Endothelial cell of umbilical vein (primary cell): ENCODE measurements around the gene CTDP1. TPM values are rescaled to one million over a fixed set of nuclear protein-coding genes. Genes with fewer than 3 reads are reported as not detected.

Source experiments
- BruUV-seq: library from RNA; stranded (reverse); fragments of 400-500 nt; replicated peaks from 2 replicates; lab custom pipeline; 2021; lab: Mats Ljungman, UMichigan
- CTCF ChIA-PET: fragments of 300-600, 350-600 bp; sonication (Branson Sonifier 250); formaldehyde crosslinking; loops from one replicate; lab custom pipeline; 2021; ENCODE audit warnings: antibody characterized with exemption, inconsistent platforms; lab: Charles Lee
- POLR2A ChIA-PET: fragments of 300-600, 350-600 bp; sonication (Branson Sonifier 250); formaldehyde crosslinking; loops from one replicate; lab custom pipeline; 2021; ENCODE audit warnings: antibody characterized with exemption, inconsistent platforms; lab: Charles Lee
- DNase-seq: peaks from one replicate; pipeline ENCODE4 v3.0.0-alpha.2; 2011; ENCODE audit warnings: low read depth, low spot score
- FAIRE-seq: peaks from 2 replicates; lab custom pipeline; 2011; peaks lifted over from hg19 to GRCh38; lab: Jason Lieb, UNC
- H2AFZ ChIP-seq: 2 replicates; pipeline ENCODE4 v1.6.0; 2012; ENCODE audit warnings: low read depth, low read length, control low read depth, inconsistent platforms
- H3K27ac ChIP-seq: 2 replicates; pipeline ENCODE4 v1.5.1; 2011; ENCODE audit warnings: low read depth, mild to moderate bottlenecking, control low read depth, low read length, moderate library complexity; ENCODE audit not compliant: insufficient read depth
- H3K27me3 ChIP-seq, 2 experiments: 2 replicates each; pipeline versions ENCODE4 v1.6.0 to v1.6.1; 2011; ENCODE audit warnings: low read length in 2 of 2, mixed read lengths in 1 of 2; ENCODE audit not compliant: control insufficient read depth in 2 of 2, insufficient read depth in 2 of 2
- H3K36me3 ChIP-seq, 2 experiments: 2 replicates in 1 of 2; 3 replicates in 1 of 2; pipeline ENCODE4 v1.5.1; 2011; ENCODE audit warnings: low read length in 2 of 2, mild to moderate bottlenecking in 1 of 2, moderate library complexity in 1 of 2; ENCODE audit not compliant: control insufficient read depth in 2 of 2, insufficient read depth in 2 of 2; ENCODE audit errors: extremely low read depth in 1 of 2
- H3K4me1 ChIP-seq: 3 replicates; pipeline ENCODE4 v1.5.1; 2011; ENCODE audit warnings: mild to moderate bottlenecking, low read length; ENCODE audit not compliant: control insufficient read depth, insufficient read depth; ENCODE audit errors: extremely low read depth
- H3K4me2 ChIP-seq: 2 replicates; pipeline ENCODE4 v1.6.1; 2011; ENCODE audit warnings: low read length, control low read depth, mixed read lengths; ENCODE audit not compliant: insufficient read depth
- H3K4me3 ChIP-seq, 3 experiments: fragments of 200-600 bp in 1 of 3; sonication (generic), shearing (Covaris generic) in 1 of 3; replicated peaks in 1 of 3; 2 replicates each; pipeline ENCODE4 v1.5.1; 2011 to 2016; ENCODE audit warnings: control low read depth in 3 of 3, low read length in 3 of 3, mild to moderate bottlenecking in 2 of 3, inconsistent platforms in 1 of 3, low read depth in 1 of 3, moderate library complexity in 1 of 3; ENCODE audit not compliant: insufficient read depth in 1 of 3
- H3K79me2 ChIP-seq: 2 replicates; pipeline ENCODE4 v1.6.0; 2012; ENCODE audit warnings: low read length, inconsistent platforms; ENCODE audit not compliant: control insufficient read depth, insufficient read depth
- H3K9ac ChIP-seq: replicated peaks from 2 replicates; pipeline ENCODE3; 2011; ENCODE audit warnings: low read length, control low read depth; ENCODE audit not compliant: insufficient read depth; ENCODE audit errors: extremely low read depth
- H3K9me1 ChIP-seq: replicated peaks from 3 replicates; pipeline ENCODE4 v1.6.0; 2011; ENCODE audit warnings: mild to moderate bottlenecking, low read length; ENCODE audit not compliant: control insufficient read depth, insufficient read depth; ENCODE audit errors: extremely low read depth
- H3K9me3 ChIP-seq: replicated peaks from 2 replicates; pipeline ENCODE4 v1.5.1; 2012; ENCODE audit warnings: low read length, inconsistent platforms; ENCODE audit not compliant: control insufficient read depth, insufficient read depth
- H4K20me1 ChIP-seq: replicated peaks from 2 replicates; pipeline ENCODE3; 2011; ENCODE audit warnings: mild to moderate bottlenecking, low read length; ENCODE audit not compliant: control insufficient read depth, insufficient read depth; ENCODE audit errors: extremely low read depth
- EZH2 ChIP-seq: IDR thresholded peaks from 2 replicates; pipeline ENCODE4 v1.6.1; 2012; ENCODE audit warnings: borderline replicate concordance, low read depth, mild to moderate bottlenecking, moderate library complexity, low read length, inconsistent platforms; ENCODE audit not compliant: severe bottlenecking
- FOS ChIP-seq: IDR thresholded peaks from 2 replicates; pipeline ENCODE4 v1.6.1; 2011; ENCODE audit warnings: mild to moderate bottlenecking, low read length, moderate library complexity, borderline replicate concordance; ENCODE audit not compliant: insufficient read depth
- GATA2 ChIP-seq: IDR thresholded peaks from 2 replicates; pipeline ENCODE4 v1.7.0; 2011; ENCODE audit warnings: low read depth, mild to moderate bottlenecking, moderate library complexity, mixed read lengths, low read length; ENCODE audit not compliant: insufficient read length, insufficient read depth
- JUN ChIP-seq: IDR thresholded peaks from 2 replicates; pipeline ENCODE4 v1.6.1; 2011; ENCODE audit warnings: borderline replicate concordance, low read depth; ENCODE audit not compliant: insufficient read length, insufficient read depth
- MAX ChIP-seq: IDR thresholded peaks from 2 replicates; pipeline ENCODE4 v1.6.1; 2011; ENCODE audit not compliant: insufficient read depth, insufficient read length
- MYC ChIP-seq: IDR thresholded peaks from one replicate; pipeline ENCODE4 v1.6.1; 2011; ENCODE audit warnings: mild to moderate bottlenecking, low read depth, low read length
- POLR2A ChIP-seq: IDR thresholded peaks from 2 replicates; pipeline ENCODE4 v1.6.1; 2012; ENCODE audit warnings: low read depth, mild to moderate bottlenecking, control low read depth, low read length
- POLR2AphosphoS5 ChIP-seq: IDR thresholded peaks from 2 replicates; pipeline ENCODE4 v1.6.1; 2012; ENCODE audit warnings: low read depth, mild to moderate bottlenecking, control low read depth, low read length, moderate library complexity; ENCODE audit not compliant: insufficient read depth
- dilution Hi-C: fragments of 300-500 bp; cut with MboI; formaldehyde crosslinking; loops from one replicate; pipeline ENCODE4 v1.15.0; 2019; ENCODE audit warnings: low sequenced_read_pairs; ENCODE audit not compliant: extremely low pct_ligation_motif_present
- intact Hi-C: fragments of 100-400 bp; cut with micrococcal nuclease; formaldehyde crosslinking; loops from one replicate; pipeline ENCODE4 v1.10.0; 2022
- polyA plus RNA-seq, 4 experiments: library from polyadenylated mRNA; depleted of rRNA in 3 of 4; stranded (reverse) in 3 of 4; unstranded in 1 of 4; fragments of >200 nt; gene quantifications; 2 replicates each; pipeline versions ENCODE4 v1.2.1 to v1.2.3, GENCODE V29; 2011 to 2012; ENCODE audit warnings: missing spikeins in 1 of 4
- total RNA-seq: library from RNA; stranded (reverse); gene quantifications from 2 replicates; pipeline ENCODE4 v1.2.3, GENCODE V29; 2021
- TF ChIP-seq, protein P1 (sequence below), 2 donors: IDR thresholded peaks; 1 replicate in 1 of 2; 2 replicates in 1 of 2; pipeline ENCODE4 v1.5.1; 2011; ENCODE audit warnings: low read length in 2 of 2, mild to moderate bottlenecking in 2 of 2, moderate library complexity in 2 of 2, control low read depth in 1 of 2, inconsistent platforms in 1 of 2, low read depth in 1 of 2; ENCODE audit not compliant: insufficient read depth in 1 of 2; ENCODE audit errors: extremely low read depth in 1 of 2

The CTDP1 gene
- total and polyA plus RNA-seq, 2 donors (not counting 3 experiments of a cell fraction or from before 2014, with no cell fraction given), result 15.3 to 27.6 TPM

DNA sequence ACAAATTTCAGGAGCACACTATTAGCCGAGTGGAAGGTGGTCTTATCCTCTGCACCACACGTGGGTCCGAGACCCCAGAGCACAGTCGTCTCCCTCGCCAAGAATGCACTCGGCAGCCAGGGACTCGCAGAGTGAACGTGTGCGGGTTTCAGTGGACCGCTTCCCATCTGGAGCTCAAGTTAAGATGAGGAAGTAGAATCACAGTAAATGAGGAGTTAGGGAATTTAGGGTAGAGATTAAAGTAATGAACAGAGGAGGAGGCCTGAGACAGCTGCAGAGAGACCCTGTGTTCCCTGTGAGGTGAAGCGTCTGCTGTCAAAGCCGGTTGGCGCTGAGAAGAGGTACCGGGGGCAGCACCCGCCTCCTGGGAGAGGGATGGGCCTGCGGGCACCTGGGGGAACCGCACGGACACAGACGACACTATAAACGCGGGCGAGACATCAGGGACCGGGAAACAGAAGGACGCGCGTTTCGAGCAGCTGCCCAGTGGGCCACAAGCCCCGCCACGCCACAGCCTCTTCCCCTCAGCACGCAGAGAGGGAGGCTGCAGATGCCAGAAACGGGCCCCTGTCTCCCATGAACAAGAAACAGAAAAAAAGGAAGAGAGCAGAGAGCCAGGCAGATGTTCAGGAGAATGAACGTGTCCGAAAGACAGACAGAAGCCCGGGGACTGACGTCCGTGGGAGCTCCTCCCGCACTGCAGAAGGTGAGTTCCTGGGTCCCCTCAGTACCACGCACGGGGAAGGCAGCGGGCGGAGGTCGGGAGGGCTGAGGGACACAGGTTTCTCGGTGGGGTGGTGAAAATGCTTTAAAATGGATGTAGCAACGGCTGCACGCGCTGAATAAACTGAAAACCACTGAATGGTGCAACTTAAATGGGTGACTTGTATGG lies 112.7 kb downstream of the CTDP1 start:
- no TSS peak for BruUV-seq
- H2AFZ ChIP-seq, result no peak overlapping the region
- no peak overlapping the region for H3K4me2 ChIP-seq
- no peaks in the 10 kb centered on the region for H3K79me2 ChIP-seq
- H3K27me3 ChIP-seq, result peaks cover 21% of the 10 kb centered on the region in 2 experiments
- dilution Hi-C loops, result no loop called here
- CTCF ChIA-PET, result no interaction called here
- H3K9me3 ChIP-seq, result no peaks in the 10 kb centered on the region
- no peak overlapping the region for H3K4me3 ChIP-seq
- no peaks in the 10 kb centered on the region for H4K20me1 ChIP-seq
- DNase-seq, result no peak
- H3K36me3 ChIP-seq, result no peaks in the 10 kb centered on the region
- intact Hi-C loops, result loop anchor here (10.0 kb wide), 1 partner anchor 162 kb away; the partner anchor contains the start of gene SLC66A2
- H3K4me1 ChIP-seq, result peaks cover 2% of the 10 kb centered on the region
- no peak overlapping the region for H3K27ac ChIP-seq
- TF ChIP-seq MAX (no peak), POLR2A (no peak), EZH2 (no peak), FOS (no peak), MYC (no peak), POLR2AphosphoS5 (no peak), GATA2 (no peak), JUN (no peak)
- TF ChIP-seq, protein P1, sequence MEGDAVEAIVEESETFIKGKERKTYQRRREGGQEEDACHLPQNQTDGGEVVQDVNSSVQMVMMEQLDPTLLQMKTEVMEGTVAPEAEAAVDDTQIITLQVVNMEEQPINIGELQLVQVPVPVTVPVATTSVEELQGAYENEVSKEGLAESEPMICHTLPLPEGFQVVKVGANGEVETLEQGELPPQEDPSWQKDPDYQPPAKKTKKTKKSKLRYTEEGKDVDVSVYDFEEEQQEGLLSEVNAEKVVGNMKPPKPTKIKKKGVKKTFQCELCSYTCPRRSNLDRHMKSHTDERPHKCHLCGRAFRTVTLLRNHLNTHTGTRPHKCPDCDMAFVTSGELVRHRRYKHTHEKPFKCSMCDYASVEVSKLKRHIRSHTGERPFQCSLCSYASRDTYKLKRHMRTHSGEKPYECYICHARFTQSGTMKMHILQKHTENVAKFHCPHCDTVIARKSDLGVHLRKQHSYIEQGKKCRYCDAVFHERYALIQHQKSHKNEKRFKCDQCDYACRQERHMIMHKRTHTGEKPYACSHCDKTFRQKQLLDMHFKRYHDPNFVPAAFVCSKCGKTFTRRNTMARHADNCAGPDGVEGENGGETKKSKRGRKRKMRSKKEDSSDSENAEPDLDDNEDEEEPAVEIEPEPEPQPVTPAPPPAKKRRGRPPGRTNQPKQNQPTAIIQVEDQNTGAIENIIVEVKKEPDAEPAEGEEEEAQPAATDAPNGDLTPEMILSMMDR (IDR thresholded peaks at IDR 0.05; ENCODE audit: extremely low read depth in 1 of 2, insufficient read depth in 1 of 2, low read depth in 1 of 2, low read length in 2 of 2), result no peak
- POLR2A ChIA-PET, result no interaction called here
- no peak overlapping the region for H3K9ac ChIP-seq
- FAIRE-seq, result no peak
- no peaks in the 10 kb centered on the region for H3K9me1 ChIP-seq
